IMR-90 (cell line): ENCODE results near the gene CTNNA1. TPM values are rescaled to one million over a fixed set of nuclear protein-coding genes. Genes with fewer than 3 reads are reported as not detected.

Experiments used
- ATAC-seq: fragments of 200-7000 bp; cut with Tn5 transposase; 2 replicates; pipeline ENCODE4 v1.9.1; 2020; ENCODE audit warnings: low read depth, mild to moderate bottlenecking, moderate library complexity
- BruUV-seq: library from RNA; stranded (reverse); fragments of 400-500 nt; replicated peaks from 2 replicates; lab custom pipeline; 2021; lab: Mats Ljungman, UMichigan
- CTCF ChIA-PET: fragments of 300-600 bp; formaldehyde crosslinking; extraction: SDS; loops from one replicate; lab custom pipeline; 2021; ENCODE audit warnings: antibody characterized with exemption; lab: Yijun Ruan, JAX
- POLR2A ChIA-PET: fragments of 300-600 bp; sonication (Branson Sonifier 250); formaldehyde crosslinking; loops from one replicate; lab custom pipeline; 2022; ENCODE audit warnings: antibody characterized with exemption; ENCODE audit not compliant: unreplicated experiment; lab: Charles Lee
- DNase-seq: peaks from one replicate; pipeline ENCODE4 v3.0.0; 2013
- H2AFZ ChIP-seq: replicated peaks from 2 replicates; pipeline ENCODE3; 2013; ENCODE audit warnings: low read length, mild to moderate bottlenecking; ENCODE audit not compliant: poor library complexity
- H2AK5ac ChIP-seq: 2 replicates; pipeline ENCODE4 v1.6.1; 2013; ENCODE audit warnings: low read depth, low read length, inconsistent platforms
- H2AK9ac ChIP-seq: replicated peaks from 2 replicates; pipeline ENCODE3; 2013; ENCODE audit warnings: mild to moderate bottlenecking, low read depth, low read length, moderate library complexity; ENCODE audit not compliant: poor library complexity
- H2BK120ac ChIP-seq: 2 replicates; pipeline ENCODE4 v1.6.1; 2013; ENCODE audit warnings: low read depth, low read length, inconsistent platforms
- H2BK15ac ChIP-seq: 3 replicates; pipeline ENCODE4 v1.6.1; 2013; ENCODE audit warnings: low read depth, low read length, inconsistent platforms
- H2BK20ac ChIP-seq: 2 replicates; pipeline ENCODE4 v1.6.1; 2013; ENCODE audit warnings: low read depth, mild to moderate bottlenecking, inconsistent platforms, low read length, moderate library complexity
- H2BK5ac ChIP-seq: 2 replicates; pipeline ENCODE4 v1.6.1; 2013; ENCODE audit warnings: mild to moderate bottlenecking, low read depth, low read length, inconsistent platforms; ENCODE audit not compliant: poor library complexity, severe bottlenecking
- H3K14ac ChIP-seq: replicated peaks from 2 replicates; pipeline ENCODE4 v1.6.1; 2013; ENCODE audit warnings: low read depth, low read length, inconsistent platforms
- H3K18ac ChIP-seq: 2 replicates; pipeline ENCODE4 v1.6.1; 2013; ENCODE audit warnings: low read depth, low read length, control low read depth
- H3K23ac ChIP-seq: 2 replicates; pipeline ENCODE4 v1.6.1; 2013; ENCODE audit warnings: low read depth, low read length, inconsistent platforms
- H3K27ac ChIP-seq: 2 replicates; pipeline ENCODE4 v1.5.1; 2013; ENCODE audit warnings: mild to moderate bottlenecking, control low read depth, low read length; ENCODE audit not compliant: insufficient read depth
- H3K27me3 ChIP-seq: 2 replicates; pipeline ENCODE4 v1.6.1; 2013; ENCODE audit warnings: low read length; ENCODE audit not compliant: control insufficient read depth, insufficient read depth
- H3K36me3 ChIP-seq: 2 replicates; pipeline ENCODE4 v1.6.1; 2013; ENCODE audit warnings: low read length, mixed read lengths; ENCODE audit not compliant: control insufficient read depth, insufficient read depth
- H3K4ac ChIP-seq: 2 replicates; pipeline ENCODE4 v1.6.1; 2013; ENCODE audit warnings: low read depth, low read length, inconsistent platforms
- H3K4me1 ChIP-seq: 2 replicates; pipeline ENCODE4 v1.6.1; 2013; ENCODE audit warnings: low read length, mixed read lengths; ENCODE audit not compliant: control insufficient read depth, insufficient read depth
- H3K4me2 ChIP-seq: 2 replicates; pipeline ENCODE4 v1.6.1; 2013; ENCODE audit warnings: low read depth, mild to moderate bottlenecking, control low read depth, low read length, moderate library complexity
- H3K4me3 ChIP-seq: 2 replicates; pipeline ENCODE4 v1.5.1; 2013; ENCODE audit warnings: low read depth, mild to moderate bottlenecking, control low read depth, low read length, moderate library complexity; ENCODE audit not compliant: insufficient read depth
- H3K56ac ChIP-seq: 2 replicates; pipeline ENCODE4 v1.6.1; 2013; ENCODE audit warnings: low read length, inconsistent platforms; ENCODE audit not compliant: insufficient read depth; ENCODE audit errors: extremely low read depth
- H3K79me1 ChIP-seq, 2 experiments: 2 replicates each; pipeline ENCODE4 v1.6.1; 2013; ENCODE audit warnings: low read length in 2 of 2, inconsistent platforms in 1 of 2, low read depth in 1 of 2
- H3K9ac ChIP-seq: 2 replicates; pipeline ENCODE4 v1.6.1; 2013; ENCODE audit warnings: low read depth, low read length, control low read depth
- H3K9me1 ChIP-seq: 2 replicates; pipeline ENCODE4 v1.6.1; 2013; ENCODE audit warnings: low read length, inconsistent platforms; ENCODE audit not compliant: insufficient read depth
- H3K9me3 ChIP-seq: 2 replicates; pipeline ENCODE4 v1.6.1; 2013; ENCODE audit warnings: low read length; ENCODE audit not compliant: control insufficient read depth, insufficient read depth
- H4K20me1 ChIP-seq: 2 replicates; pipeline ENCODE4 v1.6.1; 2013; ENCODE audit warnings: low read length, inconsistent platforms; ENCODE audit not compliant: insufficient read depth
- H4K5ac ChIP-seq: 2 replicates; pipeline ENCODE4 v1.6.1; 2013; ENCODE audit warnings: mild to moderate bottlenecking, low read depth, low read length, control low read depth
- H4K8ac ChIP-seq, 2 experiments: 2 replicates each; pipeline ENCODE4 v1.6.1; 2013; ENCODE audit warnings: low read depth in 2 of 2, low read length in 2 of 2, control low read depth in 1 of 2, inconsistent platforms in 1 of 2
- H4K91ac ChIP-seq: 2 replicates; pipeline ENCODE4 v1.6.1; 2013; ENCODE audit warnings: low read depth, low read length, inconsistent platforms; ENCODE audit not compliant: insufficient read depth
- CHD1 ChIP-seq: IDR thresholded peaks from 2 replicates; pipeline ENCODE4 v1.6.1; 2012; ENCODE audit warnings: low read depth, low read length, improper control_type of control experiment
- MAFK ChIP-seq: IDR thresholded peaks from 2 replicates; pipeline ENCODE4 v1.6.1; 2012; ENCODE audit warnings: low read depth, low read length, improper control_type of control experiment
- NFE2L2 ChIP-seq: fragments of 150-350 bp; IDR thresholded peaks from 2 replicates; pipeline ENCODE4 v1.6.1; 2016; ENCODE audit warnings: low read depth, mild to moderate bottlenecking, low read length
- POLR2A ChIP-seq: IDR thresholded peaks from 2 replicates; pipeline ENCODE4 v1.6.1; 2012; ENCODE audit warnings: mild to moderate bottlenecking, low read depth, low read length
- RAD21 ChIP-seq: IDR thresholded peaks from 2 replicates; pipeline ENCODE4 v1.6.1; 2012; ENCODE audit warnings: low read length, improper control_type of control experiment
- RFX5 ChIP-seq: IDR thresholded peaks from 2 replicates; pipeline ENCODE4 v1.8.0; 2012; ENCODE audit warnings: low read depth, mild to moderate bottlenecking, low read length, moderate library complexity
- SMC3 ChIP-seq: fragments of 150-350 bp; IDR thresholded peaks from 2 replicates; pipeline ENCODE4 v1.6.1; 2016; ENCODE audit warnings: low read depth, mild to moderate bottlenecking, antibody characterized with exemption, low read length, moderate library complexity
- USF2 ChIP-seq: fragments of 150-350 bp; IDR thresholded peaks from 2 replicates; pipeline ENCODE4 v1.6.1; 2017; ENCODE audit warnings: mild to moderate bottlenecking, antibody characterized with exemption, low read length, low read depth
- WGBS, 2 experiments: methylation state at CpG; one replicate each; pipeline versions ENCODE4 v1.1.5 to v1.1.7; 2013; ENCODE audit warnings: missing lambda C conversion rate in 2 of 2; ENCODE audit not compliant: insufficient read length in 1 of 2; ENCODE audit errors: extremely low coverage in 2 of 2; 5-methylcytosine and 5-hydroxymethylcytosine counted together
- dilution Hi-C: fragments of 300-500 bp; cut with HindIII; formaldehyde crosslinking; loops from one replicate; pipeline ENCODE4 v1.14.3; 2018; ENCODE audit warnings: low sequenced_read_pairs; ENCODE audit not compliant: unreplicated experiment
- in situ Hi-C: fragments of 300-500 bp; cut with MboI; formaldehyde crosslinking; loops from 3 replicates; pipeline ENCODE4 v1.14.3; 2019; ENCODE audit warnings: low sequenced_read_pairs, inconsistent platforms, mixed read lengths
- intact Hi-C: fragments of 100-400 bp; cut with micrococcal nuclease; formaldehyde crosslinking; loops from 2 replicates; pipeline ENCODE4 v1.10.0; 2022
- polyA plus RNA-seq, 3 experiments: library from polyadenylated mRNA; depleted of rRNA; stranded (reverse); fragments of >200 nt; gene quantifications; 2 replicates each; pipeline ENCODE4 v1.2.3, GENCODE V29; 2012; ENCODE audit warnings: low replicate concordance in 1 of 3
- total RNA-seq: library from RNA; depleted of rRNA; stranded (reverse); fragments of >200 nt; gene quantifications from 2 replicates; pipeline ENCODE4 v1.2.3, GENCODE V29; 2012
- TF ChIP-seq, protein P1 (sequence below): conservative IDR thresholded peaks from 2 replicates; pipeline ENCODE4 v1.5.1; 2012; ENCODE audit warnings: mild to moderate bottlenecking, low read depth, low read length, improper control_type of control experiment
- TF ChIP-seq, protein P2 (sequence below): fragments of 150-350 bp; IDR thresholded peaks from 2 replicates; pipeline ENCODE4 v1.6.1; 2016; ENCODE audit warnings: low read depth, mild to moderate bottlenecking, low read length, moderate library complexity, borderline replicate concordance

CTNNA1 gene
- total and polyA plus RNA-seq, 2 of the 4 experiments (the other 2 are of a cell fraction) = 220 to 471 TPM

DNA sequence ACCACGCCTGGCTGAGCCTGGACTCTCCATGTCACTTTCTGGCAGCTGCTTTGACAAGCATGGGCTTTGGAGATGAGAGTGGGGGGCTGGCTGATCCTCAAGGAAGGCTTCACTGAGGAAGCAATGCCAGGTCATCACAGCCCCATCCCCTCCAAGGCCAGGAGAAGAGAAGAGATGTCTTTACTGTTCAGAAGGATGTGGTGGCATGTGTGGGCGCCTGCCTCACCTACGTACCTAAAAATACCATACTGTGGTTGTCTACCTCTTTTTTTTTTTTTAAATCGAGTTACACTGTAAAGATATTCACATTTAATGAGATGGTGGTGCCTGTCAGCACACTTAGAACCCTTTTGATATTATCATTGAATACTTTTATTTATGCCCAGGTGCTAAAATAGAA is 26.4 kb upstream of the CTNNA1 start:
- no peak overlapping the region for H2AK5ac ChIP-seq
- H3K9ac ChIP-seq = no peak overlapping the region
- no peak overlapping the region for H3K14ac ChIP-seq
- WGBS, 2 experiments = no CpG with 5 or more reads among the region's 4 CpGs
- no peaks in the 10 kb centered on the region for H3K79me1 ChIP-seq
- H2AFZ ChIP-seq = no peak overlapping the region
- ChIA-PET CTCF (no interaction called here), POLR2A (no interaction called here)
- no peaks in the 10 kb centered on the region for H4K20me1 ChIP-seq
- H3K9me1 ChIP-seq = no peaks in the 10 kb centered on the region
- H3K23ac ChIP-seq = no peak overlapping the region
- no peak overlapping the region for H2BK20ac ChIP-seq
- H3K18ac ChIP-seq = no peak overlapping the region
- no peak overlapping the region for H2BK5ac ChIP-seq
- TF ChIP-seq, protein P1, sequence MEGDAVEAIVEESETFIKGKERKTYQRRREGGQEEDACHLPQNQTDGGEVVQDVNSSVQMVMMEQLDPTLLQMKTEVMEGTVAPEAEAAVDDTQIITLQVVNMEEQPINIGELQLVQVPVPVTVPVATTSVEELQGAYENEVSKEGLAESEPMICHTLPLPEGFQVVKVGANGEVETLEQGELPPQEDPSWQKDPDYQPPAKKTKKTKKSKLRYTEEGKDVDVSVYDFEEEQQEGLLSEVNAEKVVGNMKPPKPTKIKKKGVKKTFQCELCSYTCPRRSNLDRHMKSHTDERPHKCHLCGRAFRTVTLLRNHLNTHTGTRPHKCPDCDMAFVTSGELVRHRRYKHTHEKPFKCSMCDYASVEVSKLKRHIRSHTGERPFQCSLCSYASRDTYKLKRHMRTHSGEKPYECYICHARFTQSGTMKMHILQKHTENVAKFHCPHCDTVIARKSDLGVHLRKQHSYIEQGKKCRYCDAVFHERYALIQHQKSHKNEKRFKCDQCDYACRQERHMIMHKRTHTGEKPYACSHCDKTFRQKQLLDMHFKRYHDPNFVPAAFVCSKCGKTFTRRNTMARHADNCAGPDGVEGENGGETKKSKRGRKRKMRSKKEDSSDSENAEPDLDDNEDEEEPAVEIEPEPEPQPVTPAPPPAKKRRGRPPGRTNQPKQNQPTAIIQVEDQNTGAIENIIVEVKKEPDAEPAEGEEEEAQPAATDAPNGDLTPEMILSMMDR = no peak
- no peak for TF ChIP-seq SMC3
- no peak for TF ChIP-seq MAFK
- TF ChIP-seq NFE2L2 = no peak
- TF ChIP-seq USF2 = no peak
- TF ChIP-seq, protein P2, sequence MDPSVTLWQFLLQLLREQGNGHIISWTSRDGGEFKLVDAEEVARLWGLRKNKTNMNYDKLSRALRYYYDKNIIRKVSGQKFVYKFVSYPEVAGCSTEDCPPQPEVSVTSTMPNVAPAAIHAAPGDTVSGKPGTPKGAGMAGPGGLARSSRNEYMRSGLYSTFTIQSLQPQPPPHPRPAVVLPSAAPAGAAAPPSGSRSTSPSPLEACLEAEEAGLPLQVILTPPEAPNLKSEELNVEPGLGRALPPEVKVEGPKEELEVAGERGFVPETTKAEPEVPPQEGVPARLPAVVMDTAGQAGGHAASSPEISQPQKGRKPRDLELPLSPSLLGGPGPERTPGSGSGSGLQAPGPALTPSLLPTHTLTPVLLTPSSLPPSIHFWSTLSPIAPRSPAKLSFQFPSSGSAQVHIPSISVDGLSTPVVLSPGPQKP = no peak
- no peak for TF ChIP-seq POLR2A
- TF ChIP-seq RAD21 = no peak
- no peak for TF ChIP-seq CHD1
- no peak for TF ChIP-seq RFX5
- H3K56ac ChIP-seq = no peak overlapping the region
- ATAC-seq (no peak), DNase-seq (no peak)
- H3K4me2 ChIP-seq = no peak overlapping the region
- no peak overlapping the region for H3K27ac ChIP-seq
- intact Hi-C loops (no loop called here), dilution Hi-C loops (no loop called here), in situ Hi-C loops (no loop called here)
- H4K8ac ChIP-seq = no peak overlapping the region
- H3K27me3 ChIP-seq = peaks cover 6% of the 10 kb centered on the region
- H4K91ac ChIP-seq = no peak overlapping the region
- H4K5ac ChIP-seq = no peak overlapping the region
- H3K4ac ChIP-seq = no peak overlapping the region
- no peak overlapping the region for H3K4me3 ChIP-seq
- BruUV-seq = no TSS peak
- no peaks in the 10 kb centered on the region for H3K9me3 ChIP-seq
- H2BK15ac ChIP-seq = no peak overlapping the region
- no peaks in the 10 kb centered on the region for H3K4me1 ChIP-seq
- H2AK9ac ChIP-seq = no peak overlapping the region
- no peak overlapping the region for H2BK120ac ChIP-seq
- no peaks in the 10 kb centered on the region for H3K36me3 ChIP-seq
